Fibroblast of the aortic adventitia (primary cell): ENCODE data around the gene DNAH11. TPM values are rescaled to one million over a fixed set of nuclear protein-coding genes. Genes with fewer than 3 reads are reported as not detected.
A peak's percentile ranks its signal among the peaks of the same experiment; 100 is the strongest.
"Not testable (repeated sequence)": the region's sequence is repeated elsewhere in the genome, so short reads cannot be mapped to it uniquely, and the experiment has no call there.

Experiments
- DNase-seq: peaks from one replicate; pipeline ENCODE4 v3.0.0-alpha.2; 2010; ENCODE audit warnings: low read depth
- H3K4me3 ChIP-seq: 2 replicates; pipeline ENCODE4 v1.5.1; 2011; ENCODE audit warnings: low read depth, mild to moderate bottlenecking, control low read depth, low read length, moderate library complexity
- total RNA-seq: library from RNA; depleted of rRNA; stranded (reverse); fragments of >200 nt; gene quantifications from 2 replicates; pipeline ENCODE4 v1.2.3, GENCODE V29; 2012; ENCODE audit warnings: low replicate concordance
- TF ChIP-seq, protein P1 (sequence below): IDR thresholded peaks from 2 replicates; pipeline ENCODE4 v1.5.1; 2011; ENCODE audit warnings: mild to moderate bottlenecking, low read length, control low read depth, inconsistent platforms; ENCODE audit not compliant: insufficient read depth

Gene DNAH11
- total RNA-seq, 1 donor = 2.7 TPM

GRCh38 chr7:21819048-21819447 lies 276.2 kb downstream of the DNAH11 start:
- no peak for DNase-seq
- H3K4me3 ChIP-seq = no peak overlapping the region
- TF ChIP-seq, protein P1, sequence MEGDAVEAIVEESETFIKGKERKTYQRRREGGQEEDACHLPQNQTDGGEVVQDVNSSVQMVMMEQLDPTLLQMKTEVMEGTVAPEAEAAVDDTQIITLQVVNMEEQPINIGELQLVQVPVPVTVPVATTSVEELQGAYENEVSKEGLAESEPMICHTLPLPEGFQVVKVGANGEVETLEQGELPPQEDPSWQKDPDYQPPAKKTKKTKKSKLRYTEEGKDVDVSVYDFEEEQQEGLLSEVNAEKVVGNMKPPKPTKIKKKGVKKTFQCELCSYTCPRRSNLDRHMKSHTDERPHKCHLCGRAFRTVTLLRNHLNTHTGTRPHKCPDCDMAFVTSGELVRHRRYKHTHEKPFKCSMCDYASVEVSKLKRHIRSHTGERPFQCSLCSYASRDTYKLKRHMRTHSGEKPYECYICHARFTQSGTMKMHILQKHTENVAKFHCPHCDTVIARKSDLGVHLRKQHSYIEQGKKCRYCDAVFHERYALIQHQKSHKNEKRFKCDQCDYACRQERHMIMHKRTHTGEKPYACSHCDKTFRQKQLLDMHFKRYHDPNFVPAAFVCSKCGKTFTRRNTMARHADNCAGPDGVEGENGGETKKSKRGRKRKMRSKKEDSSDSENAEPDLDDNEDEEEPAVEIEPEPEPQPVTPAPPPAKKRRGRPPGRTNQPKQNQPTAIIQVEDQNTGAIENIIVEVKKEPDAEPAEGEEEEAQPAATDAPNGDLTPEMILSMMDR = no peak

- TF ChIP-seq, protein P1 = no peak
- DNase-seq = no peak
Observed at GRCh38 chr7:21828841-21829240, 286.0 kb downstream of the DNAH11 start.

GRCh38 chr7:21829731-21830130 lies 286.9 kb downstream of the DNAH11 start:
- no peak for DNase-seq
- TF ChIP-seq, protein P1 = no peak
- no peak overlapping the region for H3K4me3 ChIP-seq

More at GRCh38 chr7:21828841-21829240, 286.0 kb downstream of the DNAH11 start:
- H3K4me3 ChIP-seq = no peak overlapping the region

GRCh38 chr7:21844742-21845141 lies 301.9 kb downstream of the DNAH11 start:
- no peak for DNase-seq
- H3K4me3 ChIP-seq = no peak overlapping the region
- TF ChIP-seq, protein P1 = no peak

GRCh38 chr7:21850531-21851285 lies 307.9 kb downstream of the DNAH11 start:
- peak; percentile 20 for DNase-seq
- TF ChIP-seq, protein P1 = no peak
- H3K4me3 ChIP-seq = no peak overlapping the region

- DNase-seq = no peak
- TF ChIP-seq, protein P1 = no peak
- H3K4me3 ChIP-seq = no peak overlapping the region
Observed at GRCh38 chr7:21851559-21851967, 308.7 kb downstream of the DNAH11 start.

- DNase-seq, H3K4me3 ChIP-seq: not testable (repeated sequence)
Observed at GRCh38 chr7:21865631-21866204, 322.9 kb downstream of the DNAH11 start.
